Activated CD8-positive, alpha-beta T cell treated with anti-CD3 and anti-CD28 coated beads for 36 hours (primary cell): ENCODE data around the gene PLEKHG2. TPM values are rescaled to one million over a fixed set of nuclear protein-coding genes. Genes with fewer than 3 reads are reported as not detected.

Experiments used
- ATAC-seq: fragments of 200-7000 bp; cut with Tn5 transposase; one replicate; pipeline ENCODE4 v1.10.0; 2021; ENCODE audit warnings: mild to moderate bottlenecking, moderate library complexity
- CTCF ChIA-PET: fragments of 350-600 bp; sonication (Branson Sonifier 250); formaldehyde crosslinking; loops from one replicate; lab custom pipeline; 2021; ENCODE audit warnings: antibody characterized with exemption; lab: Charles Lee
- POLR2A ChIA-PET: fragments of 350-600 bp; sonication (Branson Sonifier 250); formaldehyde crosslinking; loops from one replicate; lab custom pipeline; 2021; ENCODE audit warnings: antibody characterized with exemption; lab: Charles Lee
- DNase-seq: peaks from one replicate; pipeline ENCODE4 v3.0.0-alpha.2; 2020
- H3K27ac Mint-ChIP-seq: one replicate; pipeline ENCODE4 v1.8.0; 2021; ENCODE audit warnings: mild to moderate bottlenecking, mixed read lengths
- H3K27me3 Mint-ChIP-seq: one replicate; pipeline ENCODE4 v1.8.0; 2021; ENCODE audit warnings: mixed read lengths
- H3K36me3 Mint-ChIP-seq: one replicate; pipeline ENCODE4 v1.8.0; 2021; ENCODE audit warnings: low read depth, mixed read lengths
- H3K4me1 Mint-ChIP-seq: one replicate; pipeline ENCODE4 v1.8.0; 2021; ENCODE audit warnings: low read depth, mixed read lengths
- H3K4me3 Mint-ChIP-seq: one replicate; pipeline ENCODE4 v1.8.0; 2021; ENCODE audit warnings: mild to moderate bottlenecking, moderate library complexity, mixed read lengths
- H3K9me3 Mint-ChIP-seq: one replicate; pipeline ENCODE4 v1.8.0; 2021; ENCODE audit warnings: mixed read lengths
- intact Hi-C: fragments of 100-400 bp; cut with micrococcal nuclease; formaldehyde crosslinking; loops from one replicate; pipeline ENCODE4 v1.10.0; 2022
- total RNA-seq, 2 experiments: library from RNA; stranded (reverse); gene quantifications; one replicate each; pipeline ENCODE4 v1.2.3, GENCODE V29; 2021
- TF ChIP-seq, protein P1 (sequence below): fragments of 200-600 bp; IDR thresholded peaks from one replicate; pipeline ENCODE4 v1.8.0; 2022; ENCODE audit warnings: antibody characterized with exemption, mild to moderate bottlenecking

Gene PLEKHG2
- total RNA-seq, 2 experiments from 2014 or later, result 35.9 to 42.8 TPM

DNA sequence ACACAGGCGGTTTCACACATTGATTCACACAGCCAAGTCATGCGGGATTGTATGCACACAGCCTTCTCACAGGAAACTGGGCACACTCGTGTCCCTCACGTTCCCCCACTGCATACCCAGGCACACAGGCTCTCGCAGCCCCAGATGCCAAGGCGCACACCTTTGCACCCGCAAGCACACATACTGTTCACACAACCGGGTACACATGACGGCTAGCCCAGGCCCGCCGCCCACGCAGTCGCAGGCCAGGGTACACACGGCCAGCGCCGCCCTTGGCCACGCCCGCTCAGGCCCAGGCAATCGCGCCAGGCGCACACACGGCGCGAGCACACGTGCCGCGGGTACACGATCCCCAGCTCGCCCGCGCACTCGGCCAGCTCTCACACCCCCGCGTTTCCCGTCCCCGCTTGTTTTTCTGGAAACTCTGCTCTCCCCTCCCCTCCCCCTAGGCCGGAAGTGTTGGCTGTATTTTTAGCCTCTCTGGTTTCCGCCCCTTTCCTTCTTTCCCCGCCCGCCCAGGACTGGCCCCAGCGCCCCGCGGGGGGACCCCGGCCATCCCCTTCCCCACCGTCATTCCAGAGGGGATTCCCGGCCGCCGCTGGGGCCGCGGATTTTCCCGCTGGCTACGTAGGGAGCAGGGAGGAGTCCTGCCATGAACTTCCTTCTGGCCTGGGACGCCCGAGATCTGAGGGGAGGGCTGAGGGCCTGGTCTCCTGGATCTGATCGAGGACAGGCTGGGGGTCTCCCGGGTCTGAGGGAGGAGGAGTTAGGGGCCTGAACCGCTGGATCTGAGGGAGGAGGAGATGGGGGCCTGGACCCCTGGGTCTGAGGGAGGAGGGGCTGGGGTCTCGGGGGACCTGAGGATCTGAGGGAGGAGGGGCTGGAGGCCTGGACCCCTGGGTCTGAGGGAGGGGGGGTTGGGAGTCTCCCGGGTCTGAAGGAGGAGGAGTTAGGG lies 9.8 kb upstream of the PLEKHG2 start:
- Mint-ChIP-seq H3K27ac (peak overlapping the region; percentile 99), H3K9me3 (no peaks in the 10 kb centered on the region), H3K27me3 (no peaks in the 10 kb centered on the region), H3K4me1 (peaks cover 70% of the 10 kb centered on the region), H3K4me3 (peak overlapping the region; percentile 75), H3K36me3 (peaks cover 16% of the 10 kb centered on the region)
- intact Hi-C loops, result no loop called here
- ChIA-PET CTCF (interaction anchor here (2.6 to 8.5 kb wide), 2 partner anchors 9 to 11 kb away, joined by 17 to 153 read pairs; partner anchors contain the start of genes MED29, PAF1 and PLEKHG2), POLR2A (interaction anchor here (0.9 to 9.9 kb wide), 11 partner anchors 9 to 115 kb away, joined by 3 to 80 read pairs (median 6); partner anchors contain the start of genes MED29, PAF1, PLEKHG2 and RPS16)
- DNase-seq (peak; percentile 94), ATAC-seq (peak; percentile 1)
- TF ChIP-seq, protein P1, sequence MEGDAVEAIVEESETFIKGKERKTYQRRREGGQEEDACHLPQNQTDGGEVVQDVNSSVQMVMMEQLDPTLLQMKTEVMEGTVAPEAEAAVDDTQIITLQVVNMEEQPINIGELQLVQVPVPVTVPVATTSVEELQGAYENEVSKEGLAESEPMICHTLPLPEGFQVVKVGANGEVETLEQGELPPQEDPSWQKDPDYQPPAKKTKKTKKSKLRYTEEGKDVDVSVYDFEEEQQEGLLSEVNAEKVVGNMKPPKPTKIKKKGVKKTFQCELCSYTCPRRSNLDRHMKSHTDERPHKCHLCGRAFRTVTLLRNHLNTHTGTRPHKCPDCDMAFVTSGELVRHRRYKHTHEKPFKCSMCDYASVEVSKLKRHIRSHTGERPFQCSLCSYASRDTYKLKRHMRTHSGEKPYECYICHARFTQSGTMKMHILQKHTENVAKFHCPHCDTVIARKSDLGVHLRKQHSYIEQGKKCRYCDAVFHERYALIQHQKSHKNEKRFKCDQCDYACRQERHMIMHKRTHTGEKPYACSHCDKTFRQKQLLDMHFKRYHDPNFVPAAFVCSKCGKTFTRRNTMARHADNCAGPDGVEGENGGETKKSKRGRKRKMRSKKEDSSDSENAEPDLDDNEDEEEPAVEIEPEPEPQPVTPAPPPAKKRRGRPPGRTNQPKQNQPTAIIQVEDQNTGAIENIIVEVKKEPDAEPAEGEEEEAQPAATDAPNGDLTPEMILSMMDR, result no peak

DNA sequence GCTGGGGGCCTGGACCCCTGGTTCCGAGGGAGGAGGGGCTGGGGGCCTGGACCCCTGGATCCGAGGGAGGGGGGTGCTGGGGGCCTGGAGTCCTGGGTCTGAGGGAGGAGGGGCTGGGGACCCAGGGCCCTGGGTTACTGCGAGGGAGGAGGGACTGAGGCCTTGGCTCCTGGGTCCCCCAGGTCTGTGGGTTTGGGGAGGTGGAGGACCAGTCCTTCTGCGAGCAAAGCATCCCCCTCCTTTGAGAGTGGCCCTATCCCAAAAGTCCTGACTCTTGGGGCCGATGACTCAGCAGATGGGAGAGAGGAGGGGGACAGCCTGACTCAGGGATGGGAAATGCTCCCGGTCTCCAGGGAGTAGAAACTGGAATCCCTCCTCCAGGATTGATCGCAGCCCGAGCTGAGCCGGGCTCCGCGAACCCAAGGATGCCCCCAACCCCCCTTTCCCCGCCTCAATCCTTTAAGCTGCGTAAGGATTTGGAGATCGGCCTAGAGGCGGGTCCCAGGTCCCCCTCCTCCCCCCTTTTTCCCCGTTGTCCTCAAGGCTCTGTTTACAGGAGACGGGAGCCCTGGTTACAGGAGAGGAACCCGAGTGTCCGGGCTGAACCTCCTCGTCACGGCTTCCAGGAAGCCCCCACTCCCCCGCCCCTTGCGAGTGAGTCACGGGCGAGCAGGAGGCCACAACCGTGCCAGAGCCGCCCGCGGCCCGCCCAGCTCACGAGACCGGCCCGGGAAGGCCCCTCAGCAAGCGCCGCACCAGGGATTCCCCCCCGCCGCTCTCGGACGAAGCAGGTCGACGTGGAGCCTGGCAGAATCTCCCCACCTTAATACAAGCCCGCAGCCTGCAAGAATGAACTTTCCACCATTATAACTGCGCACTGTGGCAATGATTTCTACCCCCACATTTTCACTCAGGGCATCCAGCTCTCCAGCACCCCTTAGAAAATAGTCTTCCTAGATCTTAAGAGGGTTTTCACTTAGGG lies 8.8 kb upstream of the PLEKHG2 start:
- no peaks in the 10 kb centered on the region for H3K9me3 Mint-ChIP-seq
- ChIA-PET POLR2A (interaction anchor here (0.8 to 4.9 kb wide), 6 partner anchors 11 to 77 kb away, joined by 3 to 37 read pairs (median 4); partner anchors contain the start of genes MED29, PAF1, RPS16 and TIMM50), CTCF (interaction anchor here (2.3 to 8.5 kb wide), 2 partner anchors 8 to 12 kb away, joined by 7 to 153 read pairs; partner anchors contain the start of genes MED29, PAF1 and PLEKHG2)
- DNase-seq (peak; percentile 98), ATAC-seq (peak; percentile 22)
- H3K4me3 Mint-ChIP-seq, result peak overlapping the region; percentile 75
- H3K36me3 Mint-ChIP-seq, result peaks cover 26% of the 10 kb centered on the region
- peaks cover 60% of the 10 kb centered on the region for H3K4me1 Mint-ChIP-seq
- intact Hi-C loops, result no loop called here
- peak overlapping the region; percentile 99 for H3K27ac Mint-ChIP-seq
- TF ChIP-seq, protein P1, result no peak
- no peaks in the 10 kb centered on the region for H3K27me3 Mint-ChIP-seq

DNA sequence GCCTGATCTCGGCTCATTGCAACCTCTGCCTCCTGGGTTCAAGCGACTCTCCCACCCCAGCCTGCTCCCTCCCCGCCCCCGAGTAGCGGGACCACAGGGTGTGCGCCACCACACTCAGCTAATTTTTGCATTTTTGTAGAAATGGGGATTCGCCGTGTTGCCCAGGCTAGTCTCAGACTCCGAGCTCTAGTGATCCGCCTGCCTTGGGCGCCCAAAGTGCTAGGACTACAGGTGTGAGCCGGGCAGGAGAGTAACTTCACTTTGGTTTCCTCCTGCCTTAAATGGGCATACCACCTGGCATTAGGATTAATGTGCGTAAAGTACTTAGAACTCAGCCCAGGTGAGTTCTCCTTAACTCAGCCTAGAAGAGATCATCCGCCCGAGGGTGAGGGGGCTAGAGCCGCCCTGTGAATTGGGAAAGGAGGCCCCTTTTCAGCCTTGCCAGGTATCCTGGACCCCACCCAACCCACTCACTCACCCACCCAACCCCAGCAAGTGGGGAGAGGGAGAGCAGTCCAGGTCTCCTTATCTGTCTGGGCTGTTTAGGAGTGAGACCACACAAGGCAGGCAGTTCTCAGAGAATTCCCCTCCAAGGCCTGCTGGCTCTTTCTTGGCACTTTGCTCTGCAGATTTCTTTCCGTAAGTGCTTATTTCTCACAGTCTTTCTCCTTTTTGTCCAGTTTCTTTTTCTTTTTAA lies 7.1 kb upstream of the PLEKHG2 start:
- H3K27ac Mint-ChIP-seq, result peak overlapping the region; percentile 88
- intact Hi-C loops, result no loop called here
- no peaks in the 10 kb centered on the region for H3K27me3 Mint-ChIP-seq
- no peak for ATAC-seq
- CTCF ChIA-PET, result interaction anchor here (2.3 kb wide), 1 partner anchor 14 kb away, joined by 7 read pairs; the partner anchor contains the start of genes MED29 and PAF1
- peak; percentile 23 for DNase-seq
- no peaks in the 10 kb centered on the region for H3K9me3 Mint-ChIP-seq
- peaks cover 49% of the 10 kb centered on the region for H3K4me1 Mint-ChIP-seq
- H3K4me3 Mint-ChIP-seq, result peak overlapping the region; percentile 79
- H3K36me3 Mint-ChIP-seq, result peaks cover 23% of the 10 kb centered on the region
- POLR2A ChIA-PET, result interaction anchor here (1.0 to 4.5 kb wide), 4 partner anchors 8 to 75 kb away, joined by 3 to 50 read pairs (median 20); partner anchors contain the start of genes GMFG, RPS16 and TIMM50
- TF ChIP-seq, protein P1, result no peak

DNA sequence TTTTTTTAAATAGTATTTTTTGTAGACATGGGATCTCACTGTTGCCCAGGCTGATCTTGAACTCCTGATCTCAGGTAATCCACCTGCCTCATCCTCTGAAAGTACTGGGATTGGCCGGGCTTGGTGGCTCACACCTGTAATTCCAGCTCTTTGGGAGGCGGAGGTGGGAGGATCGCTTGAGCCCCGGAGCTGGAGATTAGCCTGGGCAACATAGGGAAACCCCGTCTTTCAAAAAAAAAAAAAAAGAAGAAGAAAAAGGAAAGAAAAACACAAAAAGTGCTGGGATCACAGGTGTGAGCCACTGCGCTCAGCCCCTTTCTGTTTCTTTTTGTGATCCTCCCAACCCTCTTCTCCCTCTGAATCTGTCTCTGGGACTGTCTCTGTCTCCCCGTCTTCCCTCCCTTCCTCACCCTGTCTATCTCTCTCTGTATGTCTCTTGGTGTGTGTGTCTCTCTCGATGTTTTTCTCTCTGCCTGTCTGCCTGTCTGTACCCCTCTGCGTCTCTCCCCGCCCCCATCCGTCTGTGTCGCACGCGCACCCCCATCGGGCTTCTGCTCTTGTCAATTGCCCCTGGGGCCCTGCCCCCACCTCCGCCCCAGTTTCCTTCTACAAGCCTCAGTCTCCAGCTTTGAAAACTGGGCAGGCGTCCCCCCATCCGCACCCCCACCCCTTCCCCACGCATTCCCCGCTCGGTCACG lies 6.4 kb upstream of the PLEKHG2 start:
- CTCF ChIA-PET, result interaction anchor here (2.3 to 3.9 kb wide), 2 partner anchors 8 to 15 kb away, joined by 7 to 32 read pairs; partner anchors contain the start of genes MED29 and PAF1
- peaks cover 50% of the 10 kb centered on the region for H3K4me1 Mint-ChIP-seq
- peak overlapping the region; percentile 79 for H3K4me3 Mint-ChIP-seq
- POLR2A ChIA-PET, result interaction anchor here (1.1 to 4.5 kb wide), 8 partner anchors 9 to 73 kb away, joined by 3 to 50 read pairs (median 6); partner anchors contain the start of genes GMFG, MED29, PAF1 and RPS16
- peak overlapping the region; percentile 88 for H3K27ac Mint-ChIP-seq
- H3K9me3 Mint-ChIP-seq, result no peaks in the 10 kb centered on the region
- intact Hi-C loops, result no loop called here
- DNase-seq (peak; percentile 96), ATAC-seq (peak; percentile 15)
- H3K27me3 Mint-ChIP-seq, result no peaks in the 10 kb centered on the region
- TF ChIP-seq, protein P1, result no peak
- H3K36me3 Mint-ChIP-seq, result peaks cover 28% of the 10 kb centered on the region
